OCI-LY3 (cell line): ENCODE data around the gene MAP2K6.
"Not testable (repeated sequence)": the region's sequence is repeated elsewhere in the genome, so short reads cannot be mapped to it uniquely, and the experiment has no call there.

Source experiments
- H2AFZ ChIP-seq: fragments of 200-600, 300-600 bp; shearing (Covaris generic); 2 replicates; pipeline ENCODE4 v1.6.0; 2014; ENCODE audit warnings: antibody characterized with exemption, low read depth, low read length
- H3K27ac ChIP-seq: fragments of 200-600, 300-600 bp; sonication (generic); 2 replicates; pipeline ENCODE4 v1.5.1; 2014; ENCODE audit warnings: mild to moderate bottlenecking, low read length, moderate library complexity, mixed read lengths
- H3K27me3 ChIP-seq: fragments of 200-600, 300-600 bp; sonication (generic); 2 replicates; pipeline ENCODE4 v1.6.1; 2014; ENCODE audit warnings: low read depth, low read length, mixed read lengths
- H3K36me3 ChIP-seq: fragments of 200-600, 300-600 bp; sonication (generic); replicated peaks from 2 replicates; pipeline ENCODE3; 2014; ENCODE audit warnings: low read depth, low read length, mixed read lengths
- H3K4me1 ChIP-seq: fragments of 300-600, 200-600 bp; sonication (generic); 2 replicates; pipeline ENCODE4 v1.6.1; 2014; ENCODE audit warnings: low read length, mixed read lengths
- H3K4me2 ChIP-seq: fragments of 200-600, 300-600 bp; sonication (generic); 2 replicates; pipeline ENCODE4 v1.6.1; 2014; ENCODE audit warnings: low read length, mixed read lengths
- H3K4me3 ChIP-seq: fragments of 300-600, 200-600 bp; sonication (generic); 2 replicates; pipeline ENCODE4 v1.5.1; 2014; ENCODE audit warnings: antibody characterized with exemption, mild to moderate bottlenecking, low read length, moderate library complexity
- H3K79me2 ChIP-seq: fragments of 300-600, 200-600 bp; shearing (Covaris generic); 2 replicates; pipeline ENCODE4 v1.6.1; 2014; ENCODE audit warnings: mild to moderate bottlenecking, low read length, mixed read lengths
- H3K9ac ChIP-seq: fragments of 300-600, 200-600 bp; shearing (Covaris generic); 2 replicates; pipeline ENCODE4 v1.6.0; 2014; ENCODE audit warnings: mild to moderate bottlenecking, low read length, moderate library complexity
- H3K9me3 ChIP-seq: fragments of 200-600, 300-600 bp; shearing (Covaris generic); 2 replicates; pipeline ENCODE4 v1.6.1; 2014; ENCODE audit warnings: low read length, mixed read lengths; ENCODE audit not compliant: insufficient read depth
- H4K20me1 ChIP-seq: fragments of 200-600, 300-600 bp; sonication (generic); 2 replicates; pipeline ENCODE4 v1.6.1; 2016; ENCODE audit warnings: low read length, mixed read lengths; ENCODE audit not compliant: insufficient read depth
- CTCF ChIP-seq: fragments of 200-600, 300-600 bp; sonication (generic); IDR thresholded peaks from 2 replicates; pipeline ENCODE4 v1.5.1; 2014; ENCODE audit warnings: antibody characterized with exemption, low read length, low read depth
- EZH2phosphoT487 ChIP-seq: fragments of 200-600 bp; shearing (Covaris generic); IDR thresholded peaks from 2 replicates; pipeline ENCODE4 v1.6.1; 2018; ENCODE audit warnings: antibody characterized with exemption, mixed run types, low read depth

Gene MAP2K6

GRCh38 chr17:69477204-69477902 lies 62.9 kb downstream of the MAP2K6 start:
- H3K27ac ChIP-seq, result no peak overlapping the region

GRCh38 chr17:69477903-69478266 lies 63.4 kb downstream of the MAP2K6 start:
- no peak overlapping the region for H2AFZ ChIP-seq
- no peaks in the 10 kb centered on the region for H3K27me3 ChIP-seq
- H3K9me3 ChIP-seq, result no peaks in the 10 kb centered on the region
- no peak overlapping the region for H3K9ac ChIP-seq
- no peaks in the 10 kb centered on the region for H3K36me3 ChIP-seq
- no peaks in the 10 kb centered on the region for H3K79me2 ChIP-seq
- no peak overlapping the region for H3K4me3 ChIP-seq
- no peaks in the 10 kb centered on the region for H4K20me1 ChIP-seq
- H3K4me2 ChIP-seq, result no peak overlapping the region
- H3K27ac ChIP-seq, result no peak overlapping the region
- peaks cover 16% of the 10 kb centered on the region for H3K4me1 ChIP-seq
- TF ChIP-seq EZH2phosphoT487 (no peak), CTCF (no peak)

More at GRCh38 chr17:69477204-69477902, 62.9 kb downstream of the MAP2K6 start:
- Histone ChIP-seq H3K9ac (no peak overlapping the region), H3K27me3 (no peaks in the 10 kb centered on the region), H3K4me2 (no peak overlapping the region), H3K36me3 (no peaks in the 10 kb centered on the region), H3K4me3 (no peak overlapping the region), H2AFZ (no peak overlapping the region), H3K79me2 (no peaks in the 10 kb centered on the region), H3K4me1 (peaks cover 16% of the 10 kb centered on the region), H3K9me3 (no peaks in the 10 kb centered on the region), H4K20me1 (no peaks in the 10 kb centered on the region)
- TF ChIP-seq EZH2phosphoT487 (no peak), CTCF (no peak)

- Histone ChIP-seq H3K4me3 (no peak overlapping the region), H3K4me2 (no peak overlapping the region), H3K79me2 (no peaks in the 10 kb centered on the region), H3K4me1 (peaks cover 16% of the 10 kb centered on the region), H3K27me3 (no peaks in the 10 kb centered on the region), H3K9me3 (no peaks in the 10 kb centered on the region), H3K9ac (no peak overlapping the region), H3K27ac (no peak overlapping the region), H2AFZ (no peak overlapping the region), H4K20me1 (no peaks in the 10 kb centered on the region), H3K36me3 (no peaks in the 10 kb centered on the region)
- TF ChIP-seq EZH2phosphoT487 (no peak), CTCF (no peak)
Observed at GRCh38 chr17:69478916-69479315, 64.4 kb downstream of the MAP2K6 start.

- H3K4me1 ChIP-seq, result peaks cover 10% of the 10 kb centered on the region
- H3K36me3 ChIP-seq, H4K20me1 ChIP-seq, H3K27me3 ChIP-seq, H3K27ac ChIP-seq, H3K9me3 ChIP-seq, H2AFZ ChIP-seq, H3K4me3 ChIP-seq, H3K4me2 ChIP-seq, H3K9ac ChIP-seq, H3K79me2 ChIP-seq: not testable (repeated sequence)
Observed at GRCh38 chr17:69479756-69480155, 65.3 kb downstream of the MAP2K6 start.
